SKM-1 treated with dmso at 0.1 percent for 144 hours (cell line): ENCODE results near the gene GNA14.
A peak's percentile ranks its signal among the peaks of the same experiment; 100 is the strongest.

Experiments used
- DNase-seq: peaks from one replicate; lab custom pipeline; 2025; ENCODE audit not compliant: unreplicated experiment; lab: John Stamatoyannopoulos, UW

Gene GNA14

GRCh38 chr9:77455312-77455927, 192.7 kb downstream of the GNA14 start:
- peak; percentile 2 for DNase-seq

- DNase-seq: no peak
Measured at GRCh38 chr9:77454663-77455062, 193.5 kb downstream of the GNA14 start.

GRCh38 chr9:77453825-77454647, 194.1 kb downstream of the GNA14 start:
- DNase-seq: peak; percentile 48

GRCh38 chr9:77451507-77451906, 196.6 kb downstream of the GNA14 start:
- no peak for DNase-seq

GRCh38 chr9:77450085-77450475, 198.0 kb downstream of the GNA14 start:
- DNase-seq: no peak

- no peak for DNase-seq
Measured at GRCh38 chr9:77449240-77450084, 198.7 kb downstream of the GNA14 start.

- DNase-seq: no peak
Measured at GRCh38 chr9:77447646-77448045, 200.5 kb downstream of the GNA14 start.

- no peak for DNase-seq
Measured at GRCh38 chr9:77442436-77442835, 205.7 kb downstream of the GNA14 start.

- DNase-seq: peak; percentile 50
Measured at GRCh38 chr9:77441124-77441523, 207.0 kb downstream of the GNA14 start.

GRCh38 chr9:77440057-77440456, 208.1 kb downstream of the GNA14 start:
- no peak for DNase-seq

- no peak for DNase-seq
Measured at GRCh38 chr9:77438653-77439052, 209.5 kb downstream of the GNA14 start.

- no peak for DNase-seq
Measured at GRCh38 chr9:77435688-77436087, 212.4 kb downstream of the GNA14 start.

- no peak for DNase-seq
Measured at GRCh38 chr9:77435277-77435676, 212.8 kb downstream of the GNA14 start.

GRCh38 chr9:77433675-77434445, 214.3 kb downstream of the GNA14 start:
- DNase-seq: peak; percentile 5

- no peak for DNase-seq
Measured at GRCh38 chr9:77432053-77432452, 216.1 kb downstream of the GNA14 start.

GRCh38 chr9:77429928-77430327, 218.2 kb downstream of the GNA14 start:
- DNase-seq: no peak

GRCh38 chr9:77427256-77427927, 220.7 kb downstream of the GNA14 start:
- DNase-seq: no peak

GRCh38 chr9:77426712-77427111, 221.4 kb downstream of the GNA14 start:
- DNase-seq: no peak

- DNase-seq: no peak
Measured at GRCh38 chr9:77424993-77425392, 223.1 kb downstream of the GNA14 start.

- no peak for DNase-seq
Measured at GRCh38 chr9:77423841-77424240, 224.3 kb downstream of the GNA14 start.
